NCI-H748 treated with DMSO at 0.1 percent for 48 hours (cell line): ENCODE results near the gene TMEM191B.
"Not testable (repeated sequence)": the region's sequence is repeated elsewhere in the genome, so short reads cannot be mapped to it uniquely, and the experiment has no call there.

ENCODE experiments used
- DNase-seq: peaks from one replicate; lab custom pipeline; 2025; lab: John Stamatoyannopoulos, UW

Gene TMEM191B

GRCh38 chr22:18558516-18558915 lies 30.9 kb downstream of the TMEM191B start:
- DNase-seq = not testable (repeated sequence)

GRCh38 chr22:18558939-18559338 lies 31.3 kb downstream of the TMEM191B start:
- DNase-seq = not testable (repeated sequence)

- DNase-seq = not testable (repeated sequence)
Measured at GRCh38 chr22:18560099-18560974, 32.7 kb downstream of the TMEM191B start.

GRCh38 chr22:18570509-18571246 lies 43.1 kb downstream of the TMEM191B start:
- DNase-seq = not testable (repeated sequence)

GRCh38 chr22:18573483-18574164 lies 46.0 kb downstream of the TMEM191B start:
- not testable (repeated sequence) for DNase-seq

- DNase-seq = not testable (repeated sequence)
Measured at GRCh38 chr22:18574555-18574954, 47.0 kb downstream of the TMEM191B start.

GRCh38 chr22:18575686-18576085 lies 48.1 kb downstream of the TMEM191B start:
- DNase-seq = not testable (repeated sequence)

- not testable (repeated sequence) for DNase-seq
Measured at GRCh38 chr22:18577090-18577818, 49.7 kb downstream of the TMEM191B start.

GRCh38 chr22:18577847-18578246 lies 50.2 kb downstream of the TMEM191B start:
- DNase-seq = not testable (repeated sequence)
